Pons (tissue), 1 donor: Measurements from ENCODE around the gene WBP1.
A peak's percentile ranks its signal among the peaks of the same experiment; 100 is the strongest.
"Not testable (repeated sequence)": the region's sequence is repeated elsewhere in the genome, so short reads cannot be mapped to it uniquely, and the experiment has no call there.

Experiments used
- DNase-seq: peaks from one replicate; pipeline ENCODE4 v3.0.0-alpha.2; 2016; ENCODE audit warnings: low spot score

WBP1 gene

GRCh38 chr2:74482801-74483674 is 24.8 kb downstream of the WBP1 start, which contains the start of the genes CCDC142 and TTC31:
CCDC142 (minus strand) TSS chr2:74482998; CDS start chr2:74482837, 161 bp downstream.
TTC31 (plus strand) TSS chr2:74483081; CDS start chr2:74483096, 15 bp downstream.
- DNase-seq = peak; percentile 98

- not testable (repeated sequence) for DNase-seq
These were observed 25.5 kb downstream of the WBP1 start for GRCh38 chr2:74483675-74484164.

- no peak for DNase-seq
These were observed 27.9 kb downstream of the WBP1 start for GRCh38 chr2:74486141-74486540.

GRCh38 chr2:74488643-74489481 is 30.6 kb downstream of the WBP1 start:
- no peak for DNase-seq

GRCh38 chr2:74489906-74490305 is 31.7 kb downstream of the WBP1 start:
- DNase-seq = no peak

GRCh38 chr2:74491648-74492544 is 33.7 kb downstream of the WBP1 start:
- DNase-seq = no peak

- no peak for DNase-seq
These were observed 35.3 kb downstream of the WBP1 start for GRCh38 chr2:74493546-74493945.

GRCh38 chr2:74495440-74495839 is 37.2 kb downstream of the WBP1 start:
- DNase-seq = no peak

- DNase-seq = no peak
These were observed 38.9 kb downstream of the WBP1 start for GRCh38 chr2:74496997-74497776.

- DNase-seq = no peak
These were observed 39.7 kb downstream of the WBP1 start for GRCh38 chr2:74497777-74498499.

GRCh38 chr2:74498500-74499266 is 40.4 kb downstream of the WBP1 start:
- no peak for DNase-seq

GRCh38 chr2:74499267-74499939 is 41.2 kb downstream of the WBP1 start, which contains the start of gene LBX2:
LBX2 (minus strand) TSS chr2:74499603; CDS start chr2:74499537, 66 bp downstream.
- no peak for DNase-seq

GRCh38 chr2:74499940-74500577 is 41.8 kb downstream of the WBP1 start:
- DNase-seq = no peak

- no peak for DNase-seq
These were observed 42.3 kb downstream of the WBP1 start for GRCh38 chr2:74500578-74500946.

GRCh38 chr2:74501335-74502071 is 43.3 kb downstream of the WBP1 start:
- no peak for DNase-seq

GRCh38 chr2:74502147-74502719 is 44.0 kb downstream of the WBP1 start:
- no peak for DNase-seq
